ENCODE results near the gene ITK.

The ITK gene

GRCh38 chr5:157217289-157218024, 36.8 kb downstream of the ITK start:
- POLR2A ChIA-PET: no interaction called here
- CTCF ChIA-PET: no interaction called here
- TF ChIP-seq ELF4 (IDR thresholded peaks at IDR 0.05) (no peak), ARNT (IDR thresholded peaks at IDR 0.05) (no peak), ZNF384 (IDR thresholded peaks at IDR 0.05) (no peak), HDGF (IDR thresholded peaks at IDR 0.05; ENCODE audit: borderline replicate concordance) (no peak), NFRKB (IDR thresholded peaks at IDR 0.05) (no peak), TARDBP (IDR thresholded peaks at IDR 0.05) (no peak), CTBP1 (IDR thresholded peaks at IDR 0.05; ENCODE audit: borderline replicate concordance) (no peak)
- TF ChIP-seq, protein P1, sequence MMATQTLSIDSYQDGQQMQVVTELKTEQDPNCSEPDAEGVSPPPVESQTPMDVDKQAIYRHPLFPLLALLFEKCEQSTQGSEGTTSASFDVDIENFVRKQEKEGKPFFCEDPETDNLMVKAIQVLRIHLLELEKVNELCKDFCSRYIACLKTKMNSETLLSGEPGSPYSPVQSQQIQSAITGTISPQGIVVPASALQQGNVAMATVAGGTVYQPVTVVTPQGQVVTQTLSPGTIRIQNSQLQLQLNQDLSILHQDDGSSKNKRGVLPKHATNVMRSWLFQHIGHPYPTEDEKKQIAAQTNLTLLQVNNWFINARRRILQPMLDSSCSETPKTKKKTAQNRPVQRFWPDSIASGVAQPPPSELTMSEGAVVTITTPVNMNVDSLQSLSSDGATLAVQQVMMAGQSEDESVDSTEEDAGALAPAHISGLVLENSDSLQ (IDR thresholded peaks at IDR 0.05): no peak
- no peak for DNase-seq (ENCODE audit: extremely low spot score)

DNA sequence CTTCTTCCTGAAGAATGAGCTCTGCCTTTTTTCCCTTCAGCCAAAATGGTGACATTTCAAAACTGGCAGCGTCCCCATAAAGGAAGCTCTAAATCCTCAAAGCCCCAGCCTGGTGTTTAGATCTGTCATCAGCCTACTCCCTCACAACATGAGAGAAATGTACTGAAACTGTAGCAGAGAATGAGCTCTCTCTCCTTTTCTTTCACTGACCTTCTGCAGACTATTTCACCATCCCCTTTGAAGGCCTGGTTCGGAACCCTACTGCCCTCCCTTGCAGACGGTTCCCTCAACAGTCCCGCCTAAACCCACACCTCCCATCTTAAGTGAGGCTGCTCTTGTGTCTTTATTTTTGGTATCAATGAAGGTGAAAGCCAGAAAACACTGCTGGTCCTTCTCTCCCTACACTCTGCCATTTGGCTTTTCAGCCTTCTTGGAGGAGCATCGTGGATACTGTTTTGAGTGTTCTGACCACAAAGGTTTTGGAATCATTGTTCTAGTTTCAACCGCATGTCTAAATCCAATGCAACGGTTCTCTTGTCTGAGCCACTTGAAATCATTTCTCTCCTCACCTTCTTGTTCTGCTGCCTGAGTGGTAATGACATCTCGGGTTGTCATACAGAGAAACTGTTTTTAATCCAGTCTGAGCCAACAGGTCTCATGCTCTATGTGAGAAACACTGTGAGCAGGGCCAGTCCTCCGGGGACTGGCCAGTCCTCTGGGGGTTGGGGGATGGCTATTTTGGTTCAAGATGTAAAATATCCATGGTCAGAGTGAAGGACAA, 39.0 kb downstream of the ITK start:
- ChIA-PET POLR2A (no interaction called here), CTCF (interaction anchor here (1.2 kb wide), 1 partner anchor 35 kb away, joined by 3 read pairs; no protein-coding TSS in a partner anchor)
- DNase-seq (ENCODE audit: extremely low spot score): no peak
- TF ChIP-seq ZNF384 (IDR thresholded peaks at IDR 0.05) (no peak), SP1 (IDR thresholded peaks at IDR 0.05) (no peak), FOXA1 (IDR thresholded peaks at IDR 0.05) (no peak), ELF4 (IDR thresholded peaks at IDR 0.05) (no peak), LEF1 (IDR thresholded peaks at IDR 0.05; ENCODE audit: borderline replicate concordance) (no peak), L3MBTL2 (conservative IDR thresholded peaks at IDR 0.05) (no peak), TARDBP (IDR thresholded peaks at IDR 0.05) (no peak), SUZ12 (IDR thresholded peaks at IDR 0.05) (no peak), FOXM1 (IDR thresholded peaks at IDR 0.05; ENCODE audit: borderline replicate concordance) (no peak), NFRKB (IDR thresholded peaks at IDR 0.05) (no peak), BHLHE40 (IDR thresholded peaks at IDR 0.05; ENCODE audit: borderline replicate concordance) (no peak), ARNT (IDR thresholded peaks at IDR 0.05) (no peak), FOXK2 (IDR thresholded peaks at IDR 0.05) (no peak), HDGF (IDR thresholded peaks at IDR 0.05; ENCODE audit: borderline replicate concordance) (no peak), CTBP1 (IDR thresholded peaks at IDR 0.05; ENCODE audit: borderline replicate concordance) (no peak)
- TF ChIP-seq, protein P1 (IDR thresholded peaks at IDR 0.05): no peak

GRCh38 chr5:157221959-157222358, 41.3 kb downstream of the ITK start:
- no peak for DNase-seq (ENCODE audit: extremely low spot score)
- no peak for TF ChIP-seq HDGF (IDR thresholded peaks at IDR 0.05; ENCODE audit: borderline replicate concordance)
- TF ChIP-seq FOXM1 (IDR thresholded peaks at IDR 0.05; ENCODE audit: borderline replicate concordance): no peak
- no peak for TF ChIP-seq BHLHE40 (IDR thresholded peaks at IDR 0.05; ENCODE audit: borderline replicate concordance)
- ChIA-PET POLR2A (no interaction called here), CTCF (no interaction called here)

DNA sequence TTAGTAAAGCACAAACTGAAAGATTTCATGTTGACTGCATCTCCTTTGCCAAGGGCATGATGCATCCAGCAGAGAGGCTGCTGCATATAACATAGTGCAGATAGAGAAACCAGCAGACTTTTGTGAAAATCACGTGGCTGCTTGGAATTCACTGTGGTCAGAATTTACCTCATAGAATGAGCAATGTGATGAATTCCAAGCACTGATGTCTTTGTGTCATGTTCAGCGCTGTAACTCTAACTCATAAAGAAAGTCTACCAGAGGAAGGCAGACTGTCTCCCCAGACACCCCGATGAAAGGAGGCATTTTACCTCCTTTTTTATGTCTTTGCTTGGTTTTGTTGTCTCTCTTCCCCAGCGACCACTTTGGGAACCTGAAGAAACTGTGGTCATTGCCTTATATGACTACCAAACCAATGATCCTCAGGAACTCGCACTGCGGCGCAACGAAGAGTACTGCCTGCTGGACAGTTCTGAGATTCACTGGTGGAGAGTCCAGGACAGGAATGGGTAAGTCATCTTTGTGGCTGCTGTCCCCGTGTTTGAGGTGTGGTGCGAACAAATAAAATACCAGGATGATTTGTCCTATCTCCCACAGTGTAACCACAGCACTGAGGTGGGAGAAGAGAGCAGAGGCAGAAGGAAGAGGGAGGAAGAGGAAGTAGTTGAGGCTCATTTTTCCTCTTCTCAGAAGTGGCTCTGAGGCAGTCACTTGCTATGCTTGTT, 42.0 kb downstream of the ITK start:
- POLR2A ChIA-PET: no interaction called here
- CTCF ChIA-PET: no interaction called here
- TF ChIP-seq LEF1 (IDR thresholded peaks at IDR 0.05; ENCODE audit: borderline replicate concordance): no peak
- TF ChIP-seq CTBP1 (IDR thresholded peaks at IDR 0.05; ENCODE audit: borderline replicate concordance): no peak
- no peak for TF ChIP-seq SP1 (IDR thresholded peaks at IDR 0.05)
- no peak for TF ChIP-seq ELF4 (IDR thresholded peaks at IDR 0.05)
- TF ChIP-seq TARDBP (IDR thresholded peaks at IDR 0.05): no peak
- TF ChIP-seq HDGF (IDR thresholded peaks at IDR 0.05; ENCODE audit: borderline replicate concordance): no peak
- DNase-seq (ENCODE audit: extremely low spot score): no peak

DNA sequence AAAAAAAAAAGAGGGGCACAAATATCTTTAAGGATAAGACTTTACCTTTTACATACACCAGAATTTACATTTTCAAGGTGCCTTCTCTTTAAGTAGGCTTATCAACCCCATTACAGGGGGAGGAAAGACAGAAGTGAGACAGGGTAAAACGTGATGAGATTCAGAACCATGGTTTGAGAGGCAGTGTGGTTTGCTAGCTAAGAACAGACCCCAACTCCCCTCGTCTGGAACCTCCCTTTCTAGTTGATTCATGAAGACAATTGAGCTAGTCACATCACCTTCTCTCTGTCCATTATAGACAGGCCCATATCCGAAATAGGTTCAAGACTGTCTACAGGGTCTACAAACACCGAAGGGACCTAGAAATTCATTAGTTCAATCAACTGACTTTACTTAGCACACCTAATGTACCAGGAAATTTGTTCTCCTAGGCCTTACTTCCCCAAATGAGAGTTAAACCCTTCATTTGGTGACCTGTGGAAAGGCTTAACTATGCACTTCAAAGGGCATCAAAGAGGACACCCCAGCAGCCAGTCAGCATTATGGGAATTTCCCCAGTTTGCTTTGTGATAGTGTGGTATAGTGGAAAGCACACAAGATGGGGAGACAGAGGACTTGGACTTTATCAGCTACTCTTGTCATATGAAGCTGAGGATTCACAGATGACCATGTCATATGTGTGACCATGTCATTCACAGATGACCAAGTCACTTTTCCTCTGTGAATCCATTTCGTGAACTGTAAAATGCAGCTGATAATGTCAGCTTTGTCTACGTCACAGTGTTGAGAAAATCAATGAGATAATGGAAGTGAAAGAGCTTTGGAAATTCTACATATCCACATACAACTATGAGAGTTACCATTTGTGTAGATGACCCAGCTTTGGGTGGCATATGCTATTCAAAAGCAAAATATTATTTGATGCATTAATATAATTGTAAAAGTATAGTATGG, 45.1 kb downstream of the ITK start:
- ChIA-PET CTCF (no interaction called here), POLR2A (no interaction called here)
- DNase-seq (ENCODE audit: extremely low spot score): no peak
- TF ChIP-seq FOXK2 (IDR thresholded peaks at IDR 0.05) (no peak), FOXA1 (IDR thresholded peaks at IDR 0.05) (no peak), LEF1 (IDR thresholded peaks at IDR 0.05; ENCODE audit: borderline replicate concordance) (no peak)

DNA sequence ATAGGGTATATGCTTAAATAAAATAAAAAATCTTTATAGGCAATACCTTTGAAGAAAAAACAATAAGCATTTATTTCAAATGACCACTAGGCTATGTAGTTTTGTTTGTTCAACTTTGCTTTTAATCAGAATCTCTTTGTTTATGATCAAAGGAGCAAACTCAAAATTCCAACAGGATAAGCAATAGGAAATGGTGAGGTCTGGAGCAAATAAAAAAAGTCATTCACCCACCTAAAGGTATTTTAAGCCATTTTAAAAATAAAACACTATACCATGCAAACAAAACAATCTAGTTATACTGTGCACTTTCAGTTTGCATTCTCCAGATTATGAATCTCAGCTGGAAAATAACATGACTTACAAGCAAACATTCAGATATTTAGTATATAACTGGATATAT, 50.0 kb downstream of the ITK start:
- POLR2A ChIA-PET: interaction anchor here (1.0 kb wide), 1 partner anchor 88 kb away, joined by 4 read pairs; the partner anchor contains the start of gene MED7
- DNase-seq (ENCODE audit: extremely low spot score): no peak
- TF ChIP-seq ZNF384 (IDR thresholded peaks at IDR 0.05) (no peak), CTBP1 (IDR thresholded peaks at IDR 0.05; ENCODE audit: borderline replicate concordance) (no peak), LEF1 (IDR thresholded peaks at IDR 0.05; ENCODE audit: borderline replicate concordance) (no peak), FOXA1 (IDR thresholded peaks at IDR 0.05) (no peak), SUZ12 (IDR thresholded peaks at IDR 0.05) (no peak), TARDBP (IDR thresholded peaks at IDR 0.05) (no peak), ARNT (IDR thresholded peaks at IDR 0.05) (no peak), FOXK2 (IDR thresholded peaks at IDR 0.05) (no peak), BHLHE40 (IDR thresholded peaks at IDR 0.05; ENCODE audit: borderline replicate concordance) (no peak), L3MBTL2 (conservative IDR thresholded peaks at IDR 0.05) (no peak), ELF4 (IDR thresholded peaks at IDR 0.05) (no peak), HDGF (IDR thresholded peaks at IDR 0.05; ENCODE audit: borderline replicate concordance) (no peak), SP1 (IDR thresholded peaks at IDR 0.05) (no peak), FOXM1 (IDR thresholded peaks at IDR 0.05; ENCODE audit: borderline replicate concordance) (no peak), NFRKB (IDR thresholded peaks at IDR 0.05) (no peak)
- TF ChIP-seq, protein P1 (IDR thresholded peaks at IDR 0.05): no peak
- CTCF ChIA-PET: no interaction called here

Measured in HEK293T (cell line).